SK-MEL-5 (cell line): ENCODE measurements around the gene SDHAF3. TPM values are rescaled to one million over a fixed set of nuclear protein-coding genes. Genes with fewer than 3 reads are reported as not detected.
"Not testable (repeated sequence)": the region's sequence is repeated elsewhere in the genome, so short reads cannot be mapped to it uniquely, and the experiment has no call there.

ENCODE experiments used
- DNase-seq: peaks from one replicate; pipeline ENCODE4 v3.0.0-alpha.2; 2016; ENCODE audit warnings: low read depth, low spot score
- in situ Hi-C: cut with HindIII; loops from 2 replicates; pipeline ENCODE4 v1.10.0; 2016; ENCODE audit warnings: low sequenced_read_pairs, high pct_unique_total_duplicates, low pct_unique_long_range_greater_than_20kb
- polyA plus RNA-seq, 2 experiments: library from polyadenylated mRNA; depleted of rRNA; stranded (reverse); fragments of >200 nt; gene quantifications; 2 replicates each; pipeline ENCODE4 v1.2.3, GENCODE V29; 2015
- total RNA-seq: library from RNA; depleted of rRNA; stranded (reverse); fragments of >200 nt; shearing (Covaris generic); gene quantifications from 2 replicates; pipeline ENCODE4 v1.2.3, GENCODE V29; 2014; rRNA removed

SDHAF3 gene
- total RNA-seq, result 37.4 and 43.2 TPM in 2 replicates
- 17.5 and 27.1 TPM in 2 replicates for polyA plus RNA-seq (2015; cell fraction: cytosol; rRNA removed)
- 7.6 and 10.2 TPM in 2 replicates for polyA plus RNA-seq (2015; cell fraction: nucleus; rRNA removed)

DNA sequence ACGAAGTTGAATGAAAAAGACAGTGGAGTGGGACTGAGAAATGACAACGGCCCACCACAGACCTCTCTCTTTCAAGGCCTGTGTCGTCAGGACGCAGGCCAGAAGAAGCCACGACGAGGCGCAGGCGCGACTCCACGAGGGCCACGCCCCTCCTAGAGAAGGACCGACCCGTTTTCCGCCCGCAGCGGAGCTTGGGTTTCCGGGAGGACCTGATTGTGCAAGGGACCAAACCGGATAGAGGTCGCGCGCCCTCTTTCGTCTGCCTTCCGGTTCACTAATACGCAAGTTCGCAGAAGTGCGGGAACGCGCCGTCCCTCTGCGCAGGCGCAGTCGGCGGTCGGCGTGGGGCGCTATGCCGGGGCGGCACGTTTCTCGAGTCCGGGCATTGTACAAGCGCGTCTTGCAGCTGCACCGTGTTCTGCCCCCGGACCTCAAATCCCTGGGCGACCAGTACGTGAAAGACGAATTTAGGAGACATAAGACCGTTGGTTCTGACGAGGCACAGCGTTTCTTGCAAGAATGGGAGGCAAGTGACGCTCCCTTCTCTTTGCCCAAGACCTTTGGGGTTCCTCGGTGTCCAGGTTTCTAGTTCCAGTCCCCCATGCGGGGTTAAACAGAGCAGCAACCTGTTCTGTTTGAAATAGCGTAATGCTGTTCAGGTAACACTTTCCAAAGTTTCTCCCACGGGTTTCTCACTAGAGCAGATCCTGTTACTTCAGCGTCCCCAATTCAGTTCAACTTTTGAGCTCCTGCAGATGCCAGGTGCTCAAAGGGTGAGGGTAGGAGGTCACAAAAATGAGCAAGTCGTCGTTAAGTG is at the start of gene SDHAF3:
TSS of gene SDHAF3 (plus strand) at position 327 of the 817 bp plus-strand sequence. CDS start at position 353, 26 bp downstream.
- in situ Hi-C loops, result no loop called here

DNA sequence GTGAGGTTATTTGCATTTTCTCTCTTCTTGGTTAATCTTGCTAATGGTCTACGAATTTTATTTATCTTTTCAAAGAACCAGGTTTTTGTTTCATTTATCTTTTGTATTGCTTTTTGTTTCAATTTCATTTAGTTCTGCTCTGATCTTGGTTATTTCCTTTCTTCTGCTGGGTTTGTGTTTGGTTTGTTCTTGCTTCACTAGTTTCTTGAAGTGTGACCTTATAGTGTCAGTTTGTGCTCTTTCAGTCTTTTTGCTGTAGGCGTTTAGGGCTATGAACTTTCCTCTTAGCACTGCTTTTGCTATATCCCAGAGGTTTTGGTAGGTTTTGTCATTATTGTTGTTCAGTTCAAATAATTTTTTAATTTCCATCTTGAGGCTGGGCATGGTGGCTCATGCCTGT is 45.5 kb upstream of the SDHAF3 start:
- DNase-seq, in situ Hi-C loops: not testable (repeated sequence)

More for the DNA sequence above, at the start of gene SDHAF3:
- peak; percentile 100 for DNase-seq

- DNase-seq, result peak; percentile 15
- in situ Hi-C loops, result no loop called here
These were observed 41.6 kb upstream of the SDHAF3 start for GRCh38 chr7:97075928-97076327.

GRCh38 chr7:97078023-97078969 is 39.2 kb upstream of the SDHAF3 start:
- in situ Hi-C loops, result no loop called here
- no peak for DNase-seq

DNA sequence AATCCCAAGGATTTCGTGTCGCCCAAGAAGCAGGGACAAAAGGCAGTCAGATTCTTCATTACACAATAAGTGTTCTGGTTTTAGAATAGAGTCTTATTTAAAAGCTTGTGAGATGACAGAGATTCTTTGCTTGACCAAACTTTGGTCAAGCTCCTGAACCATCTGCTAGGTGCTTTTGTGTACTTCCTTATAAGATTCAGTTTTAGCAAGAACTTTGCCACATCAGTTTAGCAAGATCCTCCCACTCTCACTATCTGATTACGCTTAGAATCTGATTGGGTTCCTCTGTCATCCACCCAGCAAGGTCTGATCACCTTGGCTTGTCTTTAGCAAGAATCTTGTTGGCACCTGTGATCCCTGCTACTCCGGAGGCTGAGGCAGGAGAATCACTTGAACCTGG is 38.2 kb upstream of the SDHAF3 start:
- in situ Hi-C loops, result no loop called here
- no peak for DNase-seq

- in situ Hi-C loops, result no loop called here
- no peak for DNase-seq
These were observed 35.8 kb upstream of the SDHAF3 start for GRCh38 chr7:97081521-97082300.

- in situ Hi-C loops, result no loop called here
- DNase-seq, result no peak
These were observed 29.1 kb upstream of the SDHAF3 start for GRCh38 chr7:97088364-97088763.

DNA sequence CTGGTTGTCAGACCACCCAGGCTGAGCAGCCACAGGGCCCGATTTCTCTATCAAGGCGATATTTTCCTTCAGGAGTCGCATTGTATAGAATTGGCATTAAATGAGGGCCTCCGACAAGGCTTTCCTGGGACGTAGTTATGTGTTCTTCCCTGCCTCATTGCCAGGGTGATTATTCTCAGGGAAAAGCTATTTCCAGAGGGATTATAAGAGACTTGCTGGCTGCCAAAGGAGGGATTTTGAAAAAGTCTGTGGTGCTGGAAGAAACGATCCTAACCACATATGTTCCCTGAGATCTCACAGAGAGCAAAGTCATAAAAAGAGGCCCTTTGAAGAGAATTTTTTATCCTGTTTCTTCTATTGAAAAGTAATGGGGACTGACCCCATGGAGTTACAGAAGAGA is 27.7 kb upstream of the SDHAF3 start:
- DNase-seq, result no peak
- in situ Hi-C loops, result no loop called here

DNA sequence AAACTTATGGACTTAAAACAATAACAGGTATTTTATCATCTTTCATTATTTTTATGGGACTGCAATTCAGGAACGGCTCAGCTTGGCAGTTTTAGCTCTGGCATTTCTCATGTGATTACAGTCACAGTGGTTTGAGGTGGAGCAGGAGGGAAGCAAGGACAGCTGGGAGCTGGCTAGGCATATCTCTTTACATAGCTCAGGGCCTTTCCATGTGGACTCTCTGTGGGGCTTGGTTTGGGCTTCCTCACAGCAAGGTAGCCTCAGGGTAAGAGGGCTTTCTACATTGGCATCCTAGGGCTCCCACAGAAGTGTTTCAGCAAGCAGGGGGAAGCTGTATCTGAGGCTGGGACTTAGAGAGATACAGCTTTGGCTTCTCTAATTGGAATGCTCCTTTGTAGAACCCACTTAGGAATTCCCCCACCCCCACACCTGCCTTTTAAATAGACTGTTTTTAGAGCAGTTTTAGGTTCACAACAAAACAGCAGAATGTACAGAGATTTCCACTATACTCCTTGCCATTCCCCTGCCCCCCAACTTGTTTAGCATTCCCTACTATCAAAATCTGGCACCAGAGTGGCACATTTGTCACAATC is 26.6 kb upstream of the SDHAF3 start:
- DNase-seq, result no peak
- in situ Hi-C loops, result no loop called here

- peak; percentile 81 for DNase-seq
- in situ Hi-C loops, result no loop called here
These were observed 23.1 kb upstream of the SDHAF3 start for GRCh38 chr7:97094284-97094930.

- in situ Hi-C loops, result no loop called here
- no peak for DNase-seq
These were observed 21.5 kb upstream of the SDHAF3 start for GRCh38 chr7:97096037-97096436.

- in situ Hi-C loops, result no loop called here
- no peak for DNase-seq
These were observed 20.8 kb upstream of the SDHAF3 start for GRCh38 chr7:97096661-97097060.

- DNase-seq, result peak; percentile 91
- in situ Hi-C loops, result no loop called here
These were observed 12.7 kb upstream of the SDHAF3 start for GRCh38 chr7:97104719-97105238.

GRCh38 chr7:97107192-97107800 is 10.2 kb upstream of the SDHAF3 start:
- DNase-seq, result no peak
- in situ Hi-C loops, result no loop called here

- in situ Hi-C loops, result no loop called here
- DNase-seq, result no peak
These were observed 1.2 kb upstream of the SDHAF3 start for GRCh38 chr7:97116308-97116707.

DNA sequence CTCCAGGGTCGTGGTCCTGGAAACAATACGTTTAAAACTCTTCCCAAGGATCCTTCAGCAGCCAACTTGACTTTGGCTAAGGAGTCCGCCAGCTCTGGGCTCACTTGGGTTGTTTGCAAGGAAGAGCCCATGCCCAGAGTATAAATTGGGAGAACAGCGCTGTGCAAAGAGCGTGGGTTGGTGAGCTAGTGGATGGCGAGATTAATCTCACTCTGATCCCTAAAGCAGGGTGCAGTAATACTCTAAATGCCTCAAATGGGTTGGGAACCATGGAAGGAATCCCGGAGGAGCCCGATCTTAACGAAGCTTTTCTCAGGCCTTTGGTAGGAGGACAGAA is 495 bp upstream of the SDHAF3 start:
- no peak for DNase-seq
- in situ Hi-C loops, result no loop called here
